Thoracic aorta (tissue), 2 donors: ENCODE results near the gene ARHGDIG. TPM values are rescaled to one million over a fixed set of nuclear protein-coding genes. Genes with fewer than 3 reads are reported as not detected.

Source experiments
- ATAC-seq: fragments of 150-250 bp; one replicate; pipeline ENCODE4 v1.8.0; 2017; ENCODE audit warnings: low read depth; ENCODE audit not compliant: insufficient number of reproducible peaks, low FRiP score
- DNase-seq: peaks from one replicate; pipeline ENCODE4 v3.0.0-alpha.2; 2020; ENCODE audit warnings: low spot score
- H3K27ac ChIP-seq, 2 donors: fragments of 200-600 bp; sonication (generic); 1 replicate in 1 of 2; 2 replicates in 1 of 2; pipeline ENCODE4 v1.5.1; 2016; ENCODE audit warnings: mild to moderate bottlenecking in 2 of 2, moderate library complexity in 2 of 2
- H3K27me3 ChIP-seq: fragments of 200-600 bp; sonication (generic); replicated peaks from 2 replicates; pipeline ENCODE4 v1.6.0; 2016; ENCODE audit warnings: mild to moderate bottlenecking; ENCODE audit not compliant: insufficient read depth
- H3K36me3 ChIP-seq: fragments of 200-600 bp; sonication (generic); one replicate; pipeline ENCODE4 v1.5.1; 2016
- H3K4me1 ChIP-seq, 2 donors: fragments of 200-600 bp; sonication (generic); 1 replicate in 1 of 2; 2 replicates in 1 of 2; pipeline versions ENCODE4 v1.5.1 to v1.6.0; 2016; ENCODE audit warnings: low read depth in 2 of 2, mild to moderate bottlenecking in 1 of 2; ENCODE audit not compliant: control insufficient read depth in 1 of 2
- H3K4me3 ChIP-seq: fragments of 200-600 bp; sonication (generic); 2 replicates; pipeline ENCODE4 v1.5.1; 2016; ENCODE audit warnings: mild to moderate bottlenecking
- H3K9me3 ChIP-seq: fragments of 200-600 bp; sonication (generic); 2 replicates; pipeline ENCODE4 v1.5.1; 2016
- total RNA-seq, 2 donors: library from RNA; depleted of rRNA; stranded (reverse); fragments of >200 nt; gene quantifications; one replicate each; pipeline versions ENCODE4 v1.1.0 to v1.2.3, GENCODE V29; 2016
- TF ChIP-seq, protein P1 (sequence below): fragments of 200-600 bp; sonication (generic); IDR thresholded peaks from one replicate; pipeline ENCODE4 v1.5.1; 2019; ENCODE audit warnings: antibody characterized with exemption

Gene ARHGDIG
- total RNA-seq, 2 donors from 2014 or later: not detected

DNA sequence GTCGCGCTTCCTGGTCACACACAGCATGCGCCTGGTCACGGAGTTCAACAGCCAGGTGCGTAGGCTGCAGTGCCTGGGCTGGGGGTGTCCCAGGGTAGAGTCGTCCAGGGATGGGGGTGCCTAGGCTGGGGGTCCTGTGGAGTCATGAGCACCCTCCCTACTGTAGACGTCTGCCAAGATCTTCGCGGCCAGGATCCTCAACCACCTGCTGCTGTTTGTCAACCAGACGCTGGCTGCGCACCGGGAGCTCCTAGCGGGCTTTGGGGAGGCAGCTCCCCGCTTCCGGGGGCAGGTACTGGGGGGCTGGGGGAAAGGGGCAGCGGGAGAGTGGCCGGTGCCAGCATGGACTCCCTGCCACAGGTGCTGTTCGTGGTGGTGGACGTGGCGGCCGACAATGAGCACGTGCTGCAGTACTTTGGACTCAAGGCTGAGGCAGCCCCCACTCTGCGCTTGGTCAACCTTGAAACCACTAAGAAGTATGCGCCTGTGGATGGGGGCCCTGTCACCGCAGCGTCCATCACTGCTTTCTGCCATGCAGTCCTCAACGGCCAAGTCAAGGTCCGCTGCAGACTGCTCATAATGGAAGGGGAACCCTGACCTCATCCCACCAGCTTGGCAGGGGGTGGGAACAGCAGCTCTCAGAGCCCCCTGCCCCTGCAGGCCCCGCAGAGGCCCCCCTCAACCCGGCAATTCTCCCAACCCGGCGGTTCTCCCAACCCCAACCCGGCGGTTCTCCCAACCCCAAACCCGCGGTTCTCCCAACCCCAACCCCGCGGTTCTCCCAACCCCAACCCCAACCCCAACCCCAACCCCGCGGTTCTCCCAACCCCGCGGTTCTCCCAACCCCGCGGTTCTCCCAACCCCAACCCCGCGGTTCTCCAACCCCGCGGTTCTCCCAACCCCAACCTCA, 5.0 kb downstream of the ARHGDIG start:
- no peak for ATAC-seq
- no peak overlapping the region for H3K27ac ChIP-seq

DNA sequence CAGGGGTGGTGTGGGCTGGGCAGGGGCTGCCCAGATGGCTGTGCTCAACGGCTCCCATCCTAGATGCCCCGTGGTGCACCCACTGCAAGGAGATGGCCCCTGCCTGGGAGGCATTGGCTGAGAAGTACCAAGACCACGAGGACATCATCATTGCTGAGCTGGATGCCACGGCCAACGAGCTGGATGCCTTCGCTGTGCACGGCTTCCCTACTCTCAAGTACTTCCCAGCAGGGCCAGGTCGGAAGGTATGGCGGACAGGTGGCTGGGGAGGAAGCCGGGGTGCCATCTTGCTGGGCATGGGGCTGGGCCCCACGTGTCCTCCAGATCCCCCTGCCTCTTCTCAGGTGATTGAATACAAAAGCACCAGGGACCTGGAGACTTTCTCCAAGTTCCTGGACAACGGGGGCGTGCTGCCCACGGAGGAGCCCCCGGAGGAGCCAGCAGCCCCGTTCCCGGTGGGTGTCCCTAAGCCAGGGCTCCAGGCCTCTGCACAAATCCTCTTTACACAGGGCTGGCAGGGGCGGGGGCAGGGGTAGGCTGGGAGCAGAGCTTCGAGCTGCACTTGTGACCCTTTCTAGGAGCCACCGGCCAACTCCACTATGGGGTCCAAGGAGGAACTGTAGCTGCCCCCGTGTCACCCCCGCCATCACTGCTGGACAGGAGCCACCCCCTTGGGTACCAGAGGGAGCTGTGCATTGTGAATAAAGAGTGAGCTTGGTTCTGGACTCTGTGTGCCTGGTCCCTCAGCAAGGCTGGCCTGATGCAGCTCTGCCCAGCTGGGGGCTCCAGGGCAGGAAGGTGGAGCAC, 6.3 kb downstream of the ARHGDIG start:
- H3K36me3 ChIP-seq: peaks cover 21% of the 10 kb centered on the region
- H3K27me3 ChIP-seq: no peaks in the 10 kb centered on the region
- no peak for ATAC-seq
- TF ChIP-seq, protein P1, sequence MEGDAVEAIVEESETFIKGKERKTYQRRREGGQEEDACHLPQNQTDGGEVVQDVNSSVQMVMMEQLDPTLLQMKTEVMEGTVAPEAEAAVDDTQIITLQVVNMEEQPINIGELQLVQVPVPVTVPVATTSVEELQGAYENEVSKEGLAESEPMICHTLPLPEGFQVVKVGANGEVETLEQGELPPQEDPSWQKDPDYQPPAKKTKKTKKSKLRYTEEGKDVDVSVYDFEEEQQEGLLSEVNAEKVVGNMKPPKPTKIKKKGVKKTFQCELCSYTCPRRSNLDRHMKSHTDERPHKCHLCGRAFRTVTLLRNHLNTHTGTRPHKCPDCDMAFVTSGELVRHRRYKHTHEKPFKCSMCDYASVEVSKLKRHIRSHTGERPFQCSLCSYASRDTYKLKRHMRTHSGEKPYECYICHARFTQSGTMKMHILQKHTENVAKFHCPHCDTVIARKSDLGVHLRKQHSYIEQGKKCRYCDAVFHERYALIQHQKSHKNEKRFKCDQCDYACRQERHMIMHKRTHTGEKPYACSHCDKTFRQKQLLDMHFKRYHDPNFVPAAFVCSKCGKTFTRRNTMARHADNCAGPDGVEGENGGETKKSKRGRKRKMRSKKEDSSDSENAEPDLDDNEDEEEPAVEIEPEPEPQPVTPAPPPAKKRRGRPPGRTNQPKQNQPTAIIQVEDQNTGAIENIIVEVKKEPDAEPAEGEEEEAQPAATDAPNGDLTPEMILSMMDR: no peak
- no peak for DNase-seq
- no peaks in the 10 kb centered on the region for H3K9me3 ChIP-seq
- no peaks in the 10 kb centered on the region for H3K4me1 ChIP-seq
- H3K27ac ChIP-seq: no peak overlapping the region
- H3K4me3 ChIP-seq: no peak overlapping the region

More for the DNA sequence above, 5.0 kb downstream of the ARHGDIG start:
- Histone ChIP-seq H3K4me1 (peaks cover 0 to 10% of the 10 kb centered on the region in 2 donors), H3K4me3 (no peak overlapping the region), H3K36me3 (peaks cover 10% of the 10 kb centered on the region), H3K9me3 (no peaks in the 10 kb centered on the region), H3K27me3 (no peaks in the 10 kb centered on the region)
- no peak for DNase-seq
- TF ChIP-seq, protein P1: no peak

GRCh38 chr16:287298-287811, 7.0 kb downstream of the ARHGDIG start:
- Histone ChIP-seq H3K36me3 (peaks cover 26% of the 10 kb centered on the region), H3K4me1 (no peaks in the 10 kb centered on the region), H3K9me3 (no peaks in the 10 kb centered on the region), H3K4me3 (no peak overlapping the region), H3K27me3 (no peaks in the 10 kb centered on the region), H3K27ac (no peak overlapping the region)
- TF ChIP-seq, protein P1: no peak
- DNase-seq (no peak), ATAC-seq (no peak)

DNA sequence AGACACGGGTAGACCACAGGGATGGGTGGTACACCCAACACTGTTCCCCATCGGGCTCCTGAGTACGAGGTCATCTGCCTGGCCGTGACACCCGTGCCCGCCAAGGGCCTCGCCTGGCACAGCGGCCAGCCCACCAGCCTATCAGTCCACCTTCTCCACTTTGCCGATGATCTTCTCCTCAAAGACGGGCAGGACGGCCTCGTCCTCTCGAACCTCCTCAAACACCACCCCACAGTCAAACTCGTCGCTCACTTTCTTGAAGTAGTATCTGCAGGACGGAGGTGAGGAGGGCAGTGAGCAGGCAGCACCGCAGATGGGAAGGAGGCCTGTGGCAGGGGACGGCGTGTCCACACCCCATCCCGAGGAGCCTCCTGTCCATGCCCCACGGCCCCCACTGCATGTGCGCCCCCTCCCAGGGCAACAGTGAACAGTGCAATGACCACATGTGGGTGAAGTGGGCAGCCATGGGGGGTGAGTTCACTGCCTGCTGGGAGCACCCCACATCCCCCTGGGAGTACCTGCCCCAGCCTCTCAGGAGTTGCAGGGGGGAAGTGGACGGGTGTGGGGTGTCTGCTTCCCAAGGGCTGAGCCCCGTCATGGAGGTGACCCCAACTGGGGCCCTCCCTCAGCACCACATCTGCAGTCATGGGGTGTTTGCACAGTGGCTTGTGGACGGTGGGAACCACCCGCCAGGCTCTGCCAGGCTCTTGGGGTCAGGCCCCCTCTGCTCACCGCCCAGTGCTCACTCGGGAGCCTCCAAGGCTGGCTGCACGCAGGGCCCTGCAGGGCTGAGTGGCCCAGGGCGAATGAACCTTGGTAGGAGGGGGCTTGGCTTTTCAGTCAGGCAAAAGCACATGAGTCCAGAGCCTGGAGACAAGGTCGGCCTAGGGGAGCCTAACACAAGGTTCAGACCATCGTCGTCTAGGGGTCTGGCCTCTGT, 7.9 kb downstream of the ARHGDIG start:
- Histone ChIP-seq H3K27me3 (no peaks in the 10 kb centered on the region), H3K36me3 (peaks cover 33% of the 10 kb centered on the region), H3K4me3 (no peak overlapping the region), H3K9me3 (no peaks in the 10 kb centered on the region), H3K27ac (no peak overlapping the region), H3K4me1 (no peaks in the 10 kb centered on the region)
- ATAC-seq: no peak
- TF ChIP-seq, protein P1: no peak
- no peak for DNase-seq
